Neuronal stem cell (in vitro differentiated cells): ENCODE results near the gene CERS4.

Experiments used
- DNase-seq: peaks from one replicate; pipeline ENCODE4 v3.0.0-alpha.2; 2013; ENCODE audit warnings: low spot score
- H2AFZ ChIP-seq: one replicate; pipeline ENCODE4 v1.6.1; 2013; ENCODE audit warnings: mild to moderate bottlenecking, low read length, inconsistent platforms
- H2AK5ac ChIP-seq: 2 replicates; pipeline ENCODE4 v1.6.1; 2013; ENCODE audit warnings: low read depth, mild to moderate bottlenecking, inconsistent platforms, low read length, moderate library complexity, mixed read lengths
- H2BK120ac ChIP-seq: 2 replicates; pipeline ENCODE4 v1.6.1; 2013; ENCODE audit warnings: low read depth, mild to moderate bottlenecking, inconsistent platforms, low read length, moderate library complexity, mixed read lengths
- H2BK12ac ChIP-seq: one replicate; pipeline ENCODE4 v1.6.1; 2013; ENCODE audit warnings: low read length, inconsistent platforms
- H2BK15ac ChIP-seq: 2 replicates; pipeline ENCODE4 v1.6.1; 2013; ENCODE audit warnings: mild to moderate bottlenecking, low read length, inconsistent platforms, mixed read lengths
- H2BK5ac ChIP-seq: one replicate; pipeline ENCODE4 v1.6.1; 2013; ENCODE audit warnings: inconsistent platforms, mild to moderate bottlenecking, low read length, moderate library complexity
- H3K14ac ChIP-seq: one replicate; pipeline ENCODE4 v1.6.1; 2013; ENCODE audit warnings: low read length, inconsistent platforms
- H3K18ac ChIP-seq: 2 replicates; pipeline ENCODE4 v1.6.1; 2013; ENCODE audit warnings: low read length, inconsistent platforms
- H3K23ac ChIP-seq: 2 replicates; pipeline ENCODE4 v1.6.1; 2013; ENCODE audit warnings: low read depth, mild to moderate bottlenecking, mixed read lengths, low read length, inconsistent platforms; ENCODE audit not compliant: poor library complexity
- H3K27ac ChIP-seq: replicated peaks from 3 replicates; pipeline ENCODE4 v1.5.1; 2013; ENCODE audit warnings: low read length, inconsistent platforms
- H3K27me3 ChIP-seq, 3 experiments: 2 replicates each; pipeline ENCODE4 v1.6.1; 2013; ENCODE audit warnings: low read length in 3 of 3, mild to moderate bottlenecking in 2 of 3, inconsistent platforms in 1 of 3, low read depth in 1 of 3, mixed read lengths in 1 of 3, moderate library complexity in 1 of 3; ENCODE audit not compliant: control insufficient read depth in 3 of 3, insufficient read depth in 3 of 3
- H3K36me3 ChIP-seq, 2 donors: replicated peaks in 1 of 2; 2 replicates each; pipeline ENCODE4 v1.6.1; 2013; ENCODE audit warnings: low read length in 2 of 2; ENCODE audit not compliant: control insufficient read depth in 2 of 2, insufficient read depth in 2 of 2
- H3K4ac ChIP-seq: 2 replicates; pipeline ENCODE4 v1.6.1; 2013; ENCODE audit warnings: inconsistent platforms, mild to moderate bottlenecking, low read length, moderate library complexity
- H3K4me1 ChIP-seq, 2 donors: 1 replicate in 1 of 2; 2 replicates in 1 of 2; pipeline ENCODE4 v1.6.1; 2013; ENCODE audit warnings: low read length in 2 of 2, low read depth in 1 of 2; ENCODE audit not compliant: control insufficient read depth in 2 of 2, insufficient read depth in 1 of 2
- H3K4me2 ChIP-seq: one replicate; pipeline ENCODE4 v1.6.1; 2013; ENCODE audit warnings: mild to moderate bottlenecking, low read length, inconsistent platforms; ENCODE audit not compliant: insufficient read depth, poor library complexity, severe bottlenecking
- H3K4me3 ChIP-seq, 2 donors: 2 replicates each; pipeline ENCODE4 v1.5.1; 2013; ENCODE audit warnings: low read length in 2 of 2, mild to moderate bottlenecking in 2 of 2, inconsistent platforms in 1 of 2, moderate library complexity in 1 of 2
- H3K79me1 ChIP-seq: one replicate; pipeline ENCODE4 v1.6.1; 2013; ENCODE audit warnings: low read depth, mild to moderate bottlenecking, inconsistent platforms, low read length, moderate library complexity
- H3K9ac ChIP-seq: one replicate; pipeline ENCODE4 v1.6.1; 2013; ENCODE audit warnings: mild to moderate bottlenecking, low read depth, low read length, inconsistent platforms; ENCODE audit not compliant: poor library complexity
- H3K9me3 ChIP-seq, 2 donors: replicated peaks in 1 of 2; 2 replicates each; pipeline versions ENCODE3 to v1.6.1; 2013; ENCODE audit warnings: low read length in 2 of 2, mild to moderate bottlenecking in 2 of 2, inconsistent platforms in 1 of 2, low read depth in 1 of 2, mixed read lengths in 1 of 2, moderate library complexity in 1 of 2; ENCODE audit not compliant: control insufficient read depth in 2 of 2, insufficient read depth in 1 of 2
- H4K8ac ChIP-seq: one replicate; pipeline ENCODE4 v1.6.1; 2013; ENCODE audit warnings: low read depth, mild to moderate bottlenecking, inconsistent platforms, low read length, moderate library complexity
- H4K91ac ChIP-seq: one replicate; pipeline ENCODE4 v1.6.1; 2013; ENCODE audit warnings: low read length, low read depth, mild to moderate bottlenecking, inconsistent platforms; ENCODE audit not compliant: poor library complexity
- WGBS, 2 donors: extraction: QIAGEN DNeasy Blood & Tissue Kit; methylation state at CpG; one replicate each; pipeline ENCODE4 v1.1.7; 2013; ENCODE audit warnings: missing lambda C conversion rate in 2 of 2, mixed read lengths in 1 of 2; ENCODE audit not compliant: insufficient read length in 2 of 2, insufficient replicate concordance in 1 of 2; ENCODE audit errors: extremely low coverage in 2 of 2; 5-methylcytosine and 5-hydroxymethylcytosine counted together

The CERS4 gene

DNA sequence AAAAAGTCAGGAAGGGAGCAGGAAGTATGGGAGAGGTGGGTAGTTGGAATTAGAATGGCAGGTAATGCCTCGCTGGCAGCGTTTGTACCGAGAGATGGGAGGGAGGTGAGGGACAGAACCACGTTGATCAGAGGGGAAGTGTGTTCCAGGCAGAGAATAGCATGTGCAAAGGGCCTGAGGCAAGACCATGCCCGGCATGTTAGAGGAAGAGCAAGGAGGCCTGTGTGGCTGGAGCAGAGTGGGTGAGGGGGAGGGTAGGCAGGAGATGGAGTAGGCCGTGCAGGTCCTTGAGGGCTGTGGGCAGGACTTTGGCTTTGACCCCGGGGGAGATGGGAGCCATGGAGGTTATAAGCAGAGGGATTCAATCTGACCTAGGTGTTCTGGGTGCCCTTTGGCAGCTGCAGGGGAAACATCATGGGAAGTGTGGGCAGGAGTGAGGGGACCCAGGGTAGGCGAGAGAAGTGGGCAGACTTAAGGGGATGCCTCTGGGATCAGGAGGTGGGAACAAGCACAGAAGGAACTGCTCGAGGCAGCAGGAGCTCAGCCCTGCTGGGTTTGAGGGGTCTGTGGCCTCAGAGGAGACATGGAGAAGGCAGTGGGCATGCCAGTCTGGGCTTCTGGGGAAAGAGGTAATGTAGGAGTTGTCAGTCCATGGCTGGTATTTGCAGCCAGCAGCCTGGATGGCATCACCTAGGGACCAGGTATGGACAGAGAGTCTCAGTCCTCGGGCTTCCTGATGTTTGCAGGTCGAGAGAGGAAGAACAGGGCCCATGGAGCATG is 50.2 kb downstream of the CERS4 start:
- H3K79me1 ChIP-seq, result peaks cover 2% of the 10 kb centered on the region
- no peak overlapping the region for H2BK15ac ChIP-seq
- no peak overlapping the region for H3K14ac ChIP-seq
- H2BK12ac ChIP-seq, result no peak overlapping the region
- no peak overlapping the region for H3K4ac ChIP-seq
- no peak overlapping the region for H4K8ac ChIP-seq
- H3K4me3 ChIP-seq, result no peak overlapping the region
- no peak overlapping the region for H3K4me2 ChIP-seq
- H2BK120ac ChIP-seq, result no peak overlapping the region
- no peak overlapping the region for H3K27ac ChIP-seq
- no peak overlapping the region for H2AK5ac ChIP-seq
- no peak overlapping the region for H4K91ac ChIP-seq
- H2BK5ac ChIP-seq, result no peak overlapping the region
- no peak overlapping the region for H2AFZ ChIP-seq
- peak overlapping the region; percentile 14 for H3K18ac ChIP-seq
- WGBS, 2 donors, result no CpG with 5 or more reads among the region's 11 CpGs
- peaks cover 25 to 47% of the 10 kb centered on the region in 2 donors for H3K36me3 ChIP-seq
- H3K9ac ChIP-seq, result no peak overlapping the region
- H3K4me1 ChIP-seq, result peaks cover 0 to 6% of the 10 kb centered on the region in 2 donors
- peaks cover 0 to 3% (median 0%) of the 10 kb centered on the region in 3 experiments for H3K27me3 ChIP-seq
- H3K23ac ChIP-seq, result no peak overlapping the region
- no peaks in the 10 kb centered on the region for H3K9me3 ChIP-seq
- DNase-seq, result no peak

DNA sequence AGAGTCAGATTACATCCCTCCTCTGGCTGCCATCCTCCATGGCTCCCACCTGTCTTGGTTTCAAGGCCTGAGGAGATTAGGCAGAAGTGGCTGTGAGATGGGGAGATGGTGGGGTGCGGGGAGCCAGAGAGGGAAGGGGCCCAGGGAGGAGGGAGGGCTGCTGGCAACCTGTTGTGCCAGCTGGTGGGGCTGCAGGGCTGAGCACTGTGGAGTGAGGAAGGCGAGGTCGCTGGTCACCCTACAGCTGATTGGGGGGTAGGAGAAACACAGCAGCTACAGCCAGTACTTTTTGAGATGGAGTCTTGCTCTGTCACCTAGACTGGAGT is 50.7 kb downstream of the CERS4 start:
- Histone ChIP-seq H3K9ac (no peak overlapping the region), H3K4me3 (no peak overlapping the region), H2AFZ (no peak overlapping the region), H2BK120ac (no peak overlapping the region), H4K91ac (no peak overlapping the region), H2AK5ac (no peak overlapping the region), H3K4me2 (no peak overlapping the region), H3K27me3 (peaks cover 0 to 3% (median 0%) of the 10 kb centered on the region in 3 experiments), H3K14ac (no peak overlapping the region), H3K4ac (no peak overlapping the region), H3K18ac (no peak overlapping the region), H2BK12ac (no peak overlapping the region), H3K36me3 (peaks cover 25 to 47% of the 10 kb centered on the region in 2 donors), H4K8ac (no peak overlapping the region), H3K79me1 (peaks cover 2% of the 10 kb centered on the region), H3K4me1 (peaks cover 0 to 6% of the 10 kb centered on the region in 2 donors), H3K23ac (no peak overlapping the region), H3K9me3 (no peaks in the 10 kb centered on the region), H2BK15ac (no peak overlapping the region), H3K27ac (no peak overlapping the region), H2BK5ac (no peak overlapping the region)
- DNase-seq, result no peak
- no CpG with 5 or more reads among the region's 3 CpGs for WGBS, 2 donors

GRCh38 chr19:8261347-8261746 is 52.2 kb downstream of the CERS4 start:
- Histone ChIP-seq H3K9ac (no peak overlapping the region), H3K27me3 (peaks cover 0 to 3% (median 0%) of the 10 kb centered on the region in 3 experiments), H2BK15ac (no peak overlapping the region), H3K4me2 (no peak overlapping the region), H3K23ac (no peak overlapping the region), H2BK12ac (no peak overlapping the region), H2AFZ (no peak overlapping the region), H3K14ac (no peak overlapping the region), H3K4me1 (peaks cover 0 to 6% of the 10 kb centered on the region in 2 donors), H3K27ac (no peak overlapping the region), H3K79me1 (peaks cover 2% of the 10 kb centered on the region), H3K18ac (no peak overlapping the region), H3K4me3 (no peak overlapping the region), H2BK120ac (no peak overlapping the region), H4K8ac (no peak overlapping the region), H4K91ac (no peak overlapping the region), H3K9me3 (no peaks in the 10 kb centered on the region), H2AK5ac (no peak overlapping the region), H3K36me3 (peaks cover 14 to 40% of the 10 kb centered on the region in 2 donors), H2BK5ac (no peak overlapping the region), H3K4ac (no peak overlapping the region)
- WGBS, 2 donors, result no CpG with 5 or more reads among the region's 9 CpGs
- DNase-seq, result no peak

- no CpG with 5 or more reads among the region's 14 CpGs for WGBS, 2 donors
Measured at GRCh38 chr19:8261881-8262280, 52.7 kb downstream of the CERS4 start.

More at GRCh38 chr19:8261881-8262280, 52.7 kb downstream of the CERS4 start:
- H2BK5ac ChIP-seq, result no peak overlapping the region
- H3K79me1 ChIP-seq, result no peaks in the 10 kb centered on the region
- no peak overlapping the region for H3K4me3 ChIP-seq
- no peak overlapping the region for H3K27ac ChIP-seq
- no peak overlapping the region for H3K18ac ChIP-seq
- H2AK5ac ChIP-seq, result no peak overlapping the region
- peaks cover 9 to 34% of the 10 kb centered on the region in 2 donors for H3K36me3 ChIP-seq
- H3K9me3 ChIP-seq, result no peaks in the 10 kb centered on the region
- no peak overlapping the region for H4K8ac ChIP-seq
- peak overlapping the region; percentile 29 for H3K23ac ChIP-seq
- DNase-seq, result no peak
- no peak overlapping the region for H3K4me2 ChIP-seq
- peaks cover 0 to 6% of the 10 kb centered on the region in 2 donors for H3K4me1 ChIP-seq
- no peak overlapping the region for H2BK120ac ChIP-seq
- no peak overlapping the region for H2BK15ac ChIP-seq
- no peak overlapping the region for H3K9ac ChIP-seq
- no peak overlapping the region for H3K4ac ChIP-seq
- peaks cover 0 to 3% (median 0%) of the 10 kb centered on the region in 3 experiments for H3K27me3 ChIP-seq
- no peak overlapping the region for H4K91ac ChIP-seq
- H2BK12ac ChIP-seq, result no peak overlapping the region
- H2AFZ ChIP-seq, result no peak overlapping the region
- H3K14ac ChIP-seq, result no peak overlapping the region
